Gastroesophageal sphincter (tissue), 3 donors: Measurements from ENCODE around the gene C1QTNF1.
"Not testable (repeated sequence)": the region's sequence is repeated elsewhere in the genome, so short reads cannot be mapped to it uniquely, and the experiment has no call there.

Source experiments
- CTCF ChIP-seq, 4 experiments: fragments of 200-600 bp in 2 of 4; fragments of 450-650 bp in 2 of 4; sonication (generic) in 1 of 4; IDR thresholded peaks; one replicate each; pipeline ENCODE4 v1.5.1; 2017 to 2019; ENCODE audit warnings: antibody characterized with exemption in 4 of 4, mild to moderate bottlenecking in 2 of 4, moderate library complexity in 2 of 4
- EP300 ChIP-seq: sonication (generic); formaldehyde crosslinking; IDR thresholded peaks from one replicate; pipeline ENCODE4 v1.6.1; 2017; ENCODE audit warnings: antibody characterized with exemption, mild to moderate bottlenecking
- POLR2A ChIP-seq, 2 donors: fragments of 450-650 bp; IDR thresholded peaks; one replicate each; pipeline ENCODE4 v1.6.1; 2017; ENCODE audit warnings: antibody characterized with exemption in 2 of 2, mild to moderate bottlenecking in 2 of 2, moderate library complexity in 1 of 2

GRCh38 chr17:79074121-79074648 is 50.2 kb downstream of the C1QTNF1 start:
- not testable (repeated sequence) for TF ChIP-seq CTCF (IDR thresholded peaks at IDR 0.05); EP300; POLR2A (IDR thresholded peaks at IDR 0.05)
